ENCODE results near the gene MAEL. TPM values are rescaled to one million over a fixed set of nuclear protein-coding genes. Genes with fewer than 3 reads are reported as not detected.

MAEL gene
- total and polyA plus RNA-seq, 2 of the 13 experiments (the other 11 are each of a cell fraction or from before 2014, with no cell fraction given) = not detected

- TF ChIP-seq HNF1B (CRISPR knock-in tag; IDR thresholded peaks at IDR 0.05) = no peak
These were observed 11.5 kb downstream of the MAEL start (continued) for GRCh38 chr1:167000546-167000945.

- in situ Hi-C loops (cut with HindIII; ENCODE audit: extremely low pct_ligation_motif_present, low pct_unique_long_range_greater_than_20kb) = no loop called here
- no peak for DNase-seq (ENCODE audit: low spot score)
- no peak overlapping the region for H3K9ac ChIP-seq (ENCODE audit: insufficient read depth, low read depth, low read length)
- H3K4me3 ChIP-seq (replicated peaks in 1 of 3; ENCODE audit: insufficient read depth in 1 of 3, low read depth in 2 of 3, low read length in 3 of 3) = no peak overlapping the region
- no peaks in the 10 kb centered on the region for H3K36me3 ChIP-seq (replicated peaks in 1 of 2; ENCODE audit: control insufficient read depth in 1 of 2, insufficient read depth in 2 of 2, low read length in 2 of 2)
- ChIA-PET POLR2A (no interaction called here), CTCF (ENCODE audit: low intra/inter-chr PET ratio, low total read pairs) (no interaction called here)
- TF ChIP-seq HNRNPK (IDR thresholded peaks at IDR 0.05; ENCODE audit: low read depth, low read length, poor library complexity, severe bottlenecking) = no peak
- TF ChIP-seq, protein P1, sequence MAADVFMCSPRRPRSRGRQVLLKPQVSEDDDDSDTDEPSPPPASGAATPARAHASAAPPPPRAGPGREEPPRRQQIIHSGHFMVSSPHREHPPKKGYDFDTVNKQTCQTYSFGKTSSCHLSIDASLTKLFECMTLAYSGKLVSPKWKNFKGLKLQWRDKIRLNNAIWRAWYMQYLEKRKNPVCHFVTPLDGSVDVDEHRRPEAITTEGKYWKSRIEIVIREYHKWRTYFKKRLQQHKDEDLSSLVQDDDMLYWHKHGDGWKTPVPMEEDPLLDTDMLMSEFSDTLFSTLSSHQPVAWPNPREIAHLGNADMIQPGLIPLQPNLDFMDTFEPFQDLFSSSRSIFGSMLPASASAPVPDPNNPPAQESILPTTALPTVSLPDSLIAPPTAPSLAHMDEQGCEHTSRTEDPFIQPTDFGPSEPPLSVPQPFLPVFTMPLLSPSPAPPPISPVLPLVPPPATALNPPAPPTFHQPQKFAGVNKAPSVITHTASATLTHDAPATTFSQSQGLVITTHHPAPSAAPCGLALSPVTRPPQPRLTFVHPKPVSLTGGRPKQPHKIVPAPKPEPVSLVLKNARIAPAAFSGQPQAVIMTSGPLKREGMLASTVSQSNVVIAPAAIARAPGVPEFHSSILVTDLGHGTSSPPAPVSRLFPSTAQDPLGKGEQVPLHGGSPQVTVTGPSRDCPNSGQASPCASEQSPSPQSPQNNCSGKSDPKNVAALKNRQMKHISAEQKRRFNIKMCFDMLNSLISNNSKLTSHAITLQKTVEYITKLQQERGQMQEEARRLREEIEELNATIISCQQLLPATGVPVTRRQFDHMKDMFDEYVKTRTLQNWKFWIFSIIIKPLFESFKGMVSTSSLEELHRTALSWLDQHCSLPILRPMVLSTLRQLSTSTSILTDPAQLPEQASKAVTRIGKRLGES (CRISPR knock-in tag; IDR thresholded peaks at IDR 0.05; ENCODE audit: borderline replicate concordance) = no peak
- TF ChIP-seq RBM22 (optimal IDR thresholded peaks at IDR 0.05; ENCODE audit: low read length) = no peak
- no peak for TF ChIP-seq ZNF232 (CRISPR knock-in tag; IDR thresholded peaks at IDR 0.05; ENCODE audit: borderline replicate concordance)
- TF ChIP-seq SIN3B (IDR thresholded peaks at IDR 0.05; ENCODE audit: low read length) = no peak
- intact Hi-C loops (cut with micrococcal nuclease; ENCODE audit: unreplicated experiment) = no loop called here
- no TSS peak for BruUV-seq (replicated peaks)
- H4K20me1 ChIP-seq (ENCODE audit: insufficient read depth, low read length) = no peaks in the 10 kb centered on the region
- H3K9me3 ChIP-seq (ENCODE audit: low read length) = no peaks in the 10 kb centered on the region
- no peaks in the 10 kb centered on the region for H3K4me1 ChIP-seq (ENCODE audit: insufficient read depth, low read length)
- no peak overlapping the region for H3K27ac ChIP-seq (ENCODE audit: extremely low read length, insufficient read depth, low read length)
- WGBS (ENCODE audit: low lambda C conversion rate) = 21% methylated on average over 2 of the region's 2 CpGs
- no peak overlapping the region for H3K4me2 ChIP-seq (ENCODE audit: low read depth, low read length)
- ATAC-seq = no peak
- H3K79me2 ChIP-seq (ENCODE audit: insufficient read depth, low read length) = no peaks in the 10 kb centered on the region
- no peak for FAIRE-seq
- no peaks in the 10 kb centered on the region for H3K27me3 ChIP-seq (ENCODE audit: control insufficient read depth in 1 of 2, insufficient read depth in 2 of 2, low read length in 2 of 2)
- H2AFZ ChIP-seq (ENCODE audit: low read length) = no peak overlapping the region
These were observed 13.3 kb downstream of the MAEL start for GRCh38 chr1:167002354-167002753.

All from HepG2 (cell line).